Activated gamma-delta T cell treated with Interleukin-2 at 50 U/mL for 16 hours (primary cell): Measurements from ENCODE around the gene ARFIP1.
"Not testable (repeated sequence)": the region's sequence is repeated elsewhere in the genome, so short reads cannot be mapped to it uniquely, and the experiment has no call there.

Source experiments
- DNase-seq: peaks from one replicate; pipeline ENCODE4 v3.0.0-alpha.2; 2020

Gene ARFIP1

GRCh38 chr4:152847376-152847775, 67.6 kb downstream of the ARFIP1 start:
- no peak for DNase-seq

- no peak for DNase-seq
Observed at GRCh38 chr4:152848508-152848907, 68.8 kb downstream of the ARFIP1 start.

DNA sequence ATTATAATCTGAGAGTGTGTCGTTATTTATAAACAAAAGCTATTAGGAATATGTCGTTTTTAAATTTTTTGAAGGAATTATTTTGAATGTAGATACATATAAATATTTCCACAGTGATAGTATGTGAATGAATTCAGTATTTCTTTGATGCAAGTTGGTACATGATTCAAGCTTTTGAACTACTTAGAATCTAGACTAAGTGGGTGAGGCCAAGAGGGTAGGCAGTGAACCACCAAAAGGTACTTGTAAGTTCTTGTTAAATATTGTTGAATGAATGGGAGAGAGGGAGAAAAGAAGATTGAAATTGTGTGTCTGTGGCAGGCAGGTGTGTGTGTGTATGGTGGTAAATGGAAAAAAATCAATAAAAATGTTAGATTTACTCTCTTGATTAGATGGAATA, 69.6 kb downstream of the ARFIP1 start:
- DNase-seq: no peak

- DNase-seq: peak; percentile 31
Observed at GRCh38 chr4:152850377-152850776, 70.6 kb downstream of the ARFIP1 start.

- DNase-seq: no peak
Observed at GRCh38 chr4:152851226-152851625, 71.5 kb downstream of the ARFIP1 start.

DNA sequence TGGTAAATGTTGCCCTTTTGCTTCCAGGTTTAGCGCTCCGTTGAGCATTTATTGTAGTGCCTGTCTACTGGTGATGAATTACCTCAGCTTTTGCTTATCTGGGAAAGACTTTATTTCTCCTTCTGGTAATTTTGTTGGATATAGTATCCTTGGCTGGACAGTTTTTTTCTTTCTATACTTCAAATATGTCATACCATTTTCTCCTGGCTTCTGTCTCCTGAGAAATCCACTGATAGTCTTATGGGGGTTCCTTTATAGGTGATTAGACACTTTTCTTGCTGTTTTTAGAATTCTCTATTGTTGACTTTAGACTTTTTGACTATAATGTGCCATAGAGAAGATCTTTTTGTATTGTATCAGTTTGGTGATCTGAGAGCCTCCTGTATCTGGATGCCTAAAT, 73.5 kb downstream of the ARFIP1 start:
- DNase-seq: no peak

GRCh38 chr4:152854016-152854415, 74.3 kb downstream of the ARFIP1 start:
- DNase-seq: not testable (repeated sequence)

GRCh38 chr4:152856960-152857359, 77.2 kb downstream of the ARFIP1 start:
- no peak for DNase-seq

- DNase-seq: no peak
Observed at GRCh38 chr4:152858934-152859333, 79.2 kb downstream of the ARFIP1 start.

DNA sequence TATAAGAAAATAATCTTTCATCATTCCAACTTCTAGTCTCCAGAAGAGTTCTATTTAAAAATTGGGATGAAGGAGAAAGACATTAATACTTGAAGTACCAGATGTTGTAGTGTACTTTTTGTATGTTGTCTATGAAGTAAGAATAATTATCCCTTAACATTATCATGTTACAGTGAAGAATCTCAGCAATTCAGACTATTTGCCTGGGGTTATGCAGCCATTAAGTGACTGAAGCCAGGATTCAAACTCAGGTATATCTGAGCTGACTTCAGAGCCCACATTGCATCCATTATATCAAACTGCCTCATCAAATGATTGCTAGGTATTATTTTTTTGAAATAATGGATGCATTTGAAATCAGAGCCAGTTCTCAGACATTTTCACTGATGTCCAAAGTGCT, 80.3 kb downstream of the ARFIP1 start:
- no peak for DNase-seq

GRCh38 chr4:152862608-152863007, 82.9 kb downstream of the ARFIP1 start:
- DNase-seq: no peak

- DNase-seq: no peak
Observed at GRCh38 chr4:152864361-152864760, 84.6 kb downstream of the ARFIP1 start.

DNA sequence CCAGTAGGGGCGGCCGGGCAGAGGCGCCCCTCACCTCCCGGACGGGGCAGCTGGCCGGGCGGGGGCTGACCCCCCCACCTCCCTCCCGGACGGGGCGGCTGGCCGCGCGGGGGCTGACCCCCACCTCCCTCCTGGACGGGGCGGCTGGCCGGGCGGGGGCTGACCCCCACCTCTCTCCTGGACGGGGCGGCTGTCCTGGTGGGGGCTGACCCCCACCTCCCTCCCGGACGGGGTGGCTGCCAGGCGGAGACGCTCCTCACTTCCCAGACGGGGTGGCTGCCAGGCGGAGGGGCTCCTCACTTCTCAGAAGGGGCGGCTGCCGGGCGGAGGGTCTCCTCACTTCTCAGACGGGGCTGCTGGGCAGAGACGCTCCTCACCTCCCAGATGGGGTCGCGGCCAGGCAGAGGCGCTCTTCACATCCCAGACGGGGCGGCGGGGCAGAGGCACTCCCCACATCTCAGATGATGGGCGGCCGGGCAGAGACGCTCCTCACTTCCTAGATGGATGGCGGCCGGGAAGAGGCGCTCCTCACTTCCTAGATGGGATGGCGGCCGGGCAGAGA, 86.8 kb downstream of the ARFIP1 start:
- not testable (repeated sequence) for DNase-seq

DNA sequence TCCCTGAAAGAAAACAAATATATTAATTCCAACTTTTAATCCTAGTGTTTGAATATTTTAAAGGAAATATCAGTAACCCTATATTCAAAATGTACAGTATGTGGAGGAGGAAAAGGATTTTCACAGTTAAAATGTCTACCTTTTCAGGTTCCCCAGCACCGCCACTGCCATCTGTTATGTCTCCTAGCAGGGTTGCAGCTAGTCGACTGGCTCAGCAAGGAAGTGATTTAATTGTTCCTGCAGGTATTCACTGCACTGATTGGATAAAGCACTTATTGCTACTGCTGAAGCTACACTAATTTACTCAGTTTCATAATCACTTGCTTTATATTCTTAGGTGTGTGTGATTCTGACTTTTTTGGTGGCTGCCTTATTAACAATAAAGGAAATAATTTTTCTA, 90.9 kb downstream of the ARFIP1 start:
- no peak for DNase-seq

GRCh38 chr4:152875261-152875660, 95.5 kb downstream of the ARFIP1 start:
- DNase-seq: no peak

DNA sequence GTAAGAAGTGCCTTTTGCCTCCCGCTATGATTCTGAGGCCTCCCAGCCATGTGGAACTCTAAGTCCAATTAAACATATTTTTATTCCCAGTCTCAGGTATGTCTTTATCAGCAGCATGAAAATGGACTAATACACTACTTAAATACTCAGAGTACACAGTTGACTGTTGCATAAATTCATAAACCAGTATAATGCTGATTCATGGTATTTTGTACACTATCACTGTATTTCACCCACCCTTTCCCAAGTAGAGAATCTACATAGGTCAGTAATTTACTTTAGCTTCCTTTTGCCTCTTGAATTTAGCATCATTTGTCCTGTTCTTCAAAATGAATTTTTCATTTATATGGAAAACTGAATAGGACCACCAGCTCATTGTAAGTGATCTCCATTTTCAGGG, 98.1 kb downstream of the ARFIP1 start:
- DNase-seq: no peak

GRCh38 chr4:152880263-152880662, 100.5 kb downstream of the ARFIP1 start:
- DNase-seq: no peak

DNA sequence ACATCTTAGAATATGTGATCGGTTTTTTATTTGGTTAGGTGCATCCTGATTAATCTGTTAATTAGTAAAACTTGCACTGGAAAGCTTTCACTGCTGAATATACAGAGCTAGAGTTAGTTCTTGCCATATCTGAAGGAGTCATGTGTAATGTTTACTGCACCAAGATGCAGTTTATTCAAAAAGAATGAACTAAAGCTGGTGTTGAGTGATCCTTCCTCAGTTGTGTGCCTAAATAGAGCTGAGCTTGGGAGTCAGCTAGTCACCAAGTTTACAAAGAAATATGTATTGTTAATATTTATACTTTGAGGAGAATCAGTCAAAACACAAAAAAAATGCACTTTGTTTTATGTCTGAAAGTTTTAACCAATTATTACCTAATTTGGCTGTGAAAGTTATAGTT, 102.2 kb downstream of the ARFIP1 start:
- DNase-seq: no peak

DNA sequence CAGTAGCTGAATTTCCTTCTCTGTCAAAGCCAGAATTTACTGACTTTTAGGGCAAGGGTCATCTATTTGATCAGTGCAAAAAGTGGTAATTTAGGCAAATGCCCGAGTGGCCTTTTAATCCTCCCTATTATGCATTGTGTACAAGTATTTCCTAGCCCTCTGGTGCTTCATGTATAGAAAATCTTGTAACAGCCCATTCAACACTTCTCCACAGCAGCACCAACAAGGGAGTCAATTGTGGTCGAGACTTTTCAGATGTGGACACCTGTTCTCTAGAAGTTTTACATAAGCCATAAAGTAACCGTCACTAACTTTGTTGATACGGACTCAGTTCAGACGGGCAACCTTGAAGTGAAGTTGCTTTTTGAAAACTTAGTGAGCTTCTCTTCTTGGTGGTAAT, 105.4 kb downstream of the ARFIP1 start:
- no peak for DNase-seq

- DNase-seq: no peak
Observed at GRCh38 chr4:152886201-152886600, 106.4 kb downstream of the ARFIP1 start.

DNA sequence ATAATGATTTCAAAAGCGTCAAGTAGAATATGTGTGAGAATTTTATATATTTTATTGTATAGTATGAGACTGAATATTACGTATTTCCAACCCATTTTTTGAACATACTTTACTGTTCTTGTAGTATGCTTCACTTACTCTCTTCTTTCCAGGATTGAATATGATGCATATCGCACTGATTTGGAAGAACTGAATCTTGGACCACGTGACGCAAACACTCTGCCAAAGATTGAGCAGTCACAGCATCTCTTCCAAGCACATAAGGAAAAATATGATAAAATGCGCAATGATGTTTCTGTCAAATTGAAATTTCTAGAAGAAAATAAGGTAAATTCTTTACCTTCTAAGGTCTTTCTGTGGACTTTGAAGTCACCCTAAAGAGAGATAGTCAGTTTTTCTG, 108.2 kb downstream of the ARFIP1 start:
- DNase-seq: no peak

- DNase-seq: no peak
Observed at GRCh38 chr4:152892974-152893373, 113.2 kb downstream of the ARFIP1 start.

GRCh38 chr4:152894673-152895072, 114.9 kb downstream of the ARFIP1 start:
- DNase-seq: no peak

GRCh38 chr4:152896811-152897210, 117.1 kb downstream of the ARFIP1 start:
- no peak for DNase-seq

- DNase-seq: not testable (repeated sequence)
Observed at GRCh38 chr4:152898133-152898532, 118.4 kb downstream of the ARFIP1 start.

GRCh38 chr4:152898606-152899005, 118.9 kb downstream of the ARFIP1 start:
- DNase-seq: no peak
